Activated T-cell treated with anti-CD3 and anti-CD28 coated beads, Interleukin-2, amount 50 U/mL, for 4 hours (primary cell): ENCODE data around the gene KCNK15. TPM values are rescaled to one million over a fixed set of nuclear protein-coding genes. Genes with fewer than 3 reads are reported as not detected.

ENCODE experiments used
- ATAC-seq, 2 donors: fragments of 200-7000 bp; cut with Tn5 transposase; one replicate each; pipeline ENCODE4 v1.10.0; 2021
- DNase-seq: peaks from one replicate; pipeline ENCODE4 v3.0.0-alpha.2; 2020
- H3K27me3 Mint-ChIP-seq: one replicate; pipeline ENCODE4 v1.8.0; 2021; ENCODE audit warnings: low read depth, mixed read lengths
- H3K36me3 Mint-ChIP-seq: one replicate; pipeline ENCODE4 v1.8.0; 2022; ENCODE audit warnings: mixed read lengths; ENCODE audit not compliant: insufficient read depth
- H3K4me1 Mint-ChIP-seq: one replicate; pipeline ENCODE4 v1.8.0; 2021; ENCODE audit warnings: low read depth, mixed read lengths
- H3K4me3 Mint-ChIP-seq: one replicate; pipeline ENCODE4 v1.8.0; 2021; ENCODE audit warnings: mild to moderate bottlenecking, moderate library complexity, mixed read lengths
- H3K9me3 Mint-ChIP-seq: one replicate; pipeline ENCODE4 v1.8.0; 2021; ENCODE audit warnings: mixed read lengths
- total RNA-seq, 3 donors: library from RNA; stranded (reverse); gene quantifications; one replicate each; pipeline ENCODE4 v1.2.1, GENCODE V29; 2021

Gene KCNK15
- total RNA-seq, 3 donors from 2014 or later = 0.96 to 1.6 (median 1.1) TPM

- DNase-seq (no peak), ATAC-seq (no peak)
- Mint-ChIP-seq H3K4me3 (no peak overlapping the region), H3K27me3 (peaks cover 20% of the 10 kb centered on the region), H3K4me1 (no peaks in the 10 kb centered on the region), H3K9me3 (no peaks in the 10 kb centered on the region), H3K36me3 (no peaks in the 10 kb centered on the region)
Observed at GRCh38 chr20:44792796-44793195, 47.1 kb downstream of the KCNK15 start.

- ATAC-seq (no peak), DNase-seq (no peak)
- Mint-ChIP-seq H3K9me3 (no peaks in the 10 kb centered on the region), H3K4me1 (no peaks in the 10 kb centered on the region), H3K27me3 (peaks cover 11% of the 10 kb centered on the region), H3K36me3 (no peaks in the 10 kb centered on the region), H3K4me3 (no peak overlapping the region)
Observed at GRCh38 chr20:44795836-44796235, 50.2 kb downstream of the KCNK15 start.

- H3K9me3 Mint-ChIP-seq = no peaks in the 10 kb centered on the region
- H3K4me3 Mint-ChIP-seq = no peak overlapping the region
- no peak for DNase-seq
- no peaks in the 10 kb centered on the region for H3K36me3 Mint-ChIP-seq
- no peaks in the 10 kb centered on the region for H3K4me1 Mint-ChIP-seq
- peaks cover 11% of the 10 kb centered on the region for H3K27me3 Mint-ChIP-seq
- no peak for ATAC-seq
Observed at GRCh38 chr20:44796311-44796710, 50.6 kb downstream of the KCNK15 start.

- peaks cover 11% of the 10 kb centered on the region for H3K27me3 Mint-ChIP-seq
- no peaks in the 10 kb centered on the region for H3K4me1 Mint-ChIP-seq
Observed at GRCh38 chr20:44796758-44797457, 51.2 kb downstream of the KCNK15 start.

GRCh38 chr20:44799691-44800090 lies 54.0 kb downstream of the KCNK15 start:
- no peak overlapping the region for H3K4me3 Mint-ChIP-seq
- no peaks in the 10 kb centered on the region for H3K36me3 Mint-ChIP-seq
- ATAC-seq = no peak
- no peaks in the 10 kb centered on the region for H3K9me3 Mint-ChIP-seq
- peaks cover 20% of the 10 kb centered on the region for H3K27me3 Mint-ChIP-seq
- no peaks in the 10 kb centered on the region for H3K4me1 Mint-ChIP-seq
- DNase-seq = no peak

More at GRCh38 chr20:44796758-44797457, 51.2 kb downstream of the KCNK15 start:
- H3K9me3 Mint-ChIP-seq = no peaks in the 10 kb centered on the region
- no peaks in the 10 kb centered on the region for H3K36me3 Mint-ChIP-seq
- no peak for DNase-seq
- no peak overlapping the region for H3K4me3 Mint-ChIP-seq
- no peak for ATAC-seq

- H3K36me3 Mint-ChIP-seq = no peaks in the 10 kb centered on the region
- no peak overlapping the region for H3K4me3 Mint-ChIP-seq
- H3K27me3 Mint-ChIP-seq = peaks cover 24% of the 10 kb centered on the region
- no peaks in the 10 kb centered on the region for H3K9me3 Mint-ChIP-seq
- ATAC-seq = no peak
- H3K4me1 Mint-ChIP-seq = no peaks in the 10 kb centered on the region
- DNase-seq = no peak
Observed at GRCh38 chr20:44800391-44801046, 54.9 kb downstream of the KCNK15 start.

Other genes starting within 250 kb of the KCNK15 start
- 10 to 100 TPM; 34.6 to 44.1 (median 37.9) TPM for gene SERINC3, start 223.8 kb upstream of the KCNK15 start, total RNA-seq
- 1 to 10 TPM; 2.1 to 3.5 (median 2.8) TPM for gene PKIG, start 163.3 kb upstream of the KCNK15 start, total RNA-seq
- 10 to 100 TPM in 2 of 3 donors, 1 to 10 TPM in 1; 8.8 to 13.5 (median 12.5) TPM for gene ADA, start 94.2 kb upstream of the KCNK15 start, total RNA-seq
- gene CCN5, start 30.5 kb upstream of the KCNK15 start, total RNA-seq = under 1 TPM in 1 of 3 donors, not detected in 2; 0.15 TPM
- under 1 TPM in 2 of 3 donors, not detected in 1; 0.03 to 0.15 TPM for gene RIMS4, start 64.7 kb downstream of the KCNK15 start, total RNA-seq
- gene YWHAB, start 139.8 kb downstream of the KCNK15 start, total RNA-seq = 100 to 1,000 TPM; 278 to 293 (median 280) TPM
- gene PABPC1L, start 164.2 kb downstream of the KCNK15 start, total RNA-seq = 10 to 100 TPM; 46.2 to 63.0 (median 50.2) TPM
- 10 to 100 TPM; 70.8 to 76.6 (median 71.6) TPM for gene TOMM34, start 214.5 kb downstream of the KCNK15 start, total RNA-seq
- 100 to 1,000 TPM; 134 to 157 (median 149) TPM for gene STK4, start 220.6 kb downstream of the KCNK15 start, total RNA-seq